ENCODE measurements around the gene KLHDC3. TPM values are rescaled to one million over a fixed set of nuclear protein-coding genes. Genes with fewer than 3 reads are reported as not detected.

Gene KLHDC3
- total RNA-seq = 10 to 100 TPM; 64.6 to 68.7 TPM

GRCh38 chr6:43013843-43014433 lies at the start of gene KLHDC3, which contains the start of gene MEA1:
KLHDC3 (plus strand) TSS chr6:43014249; CDS start chr6:43017193, 2,944 bp downstream.
MEA1 (minus strand) TSS chr6:43013946; CDS start chr6:43013813, 133 bp downstream.
- Mint-ChIP-seq H3K27me3 (no peaks in the 10 kb centered on the region), H3K4me3 (peak within 1 kb of the TSS; percentile 93), H3K27ac (peak within 1 kb of the TSS; percentile 82), H3K36me3 (ENCODE audit: low read depth) (peaks cover 65% of the 10 kb centered on the region), H3K9me3 (no peaks in the 10 kb centered on the region), H3K4me1 (peaks cover 62% of the 10 kb centered on the region)
- CTCF ChIA-PET = interaction anchor here (0.7 to 2.0 kb wide), 12 partner anchors 9 to 160 kb away, joined by 3 to 9 read pairs (median 4); partner anchors contain the start of genes CNPY3, CUL7, PEX6 and PPP2R5D
- peak; percentile 100 for DNase-seq
- POLR2A ChIA-PET = interaction anchor here (0.6 to 4.2 kb wide), 17 partner anchors 8 to 243 kb away, joined by 3 to 40 read pairs (median 4); partner anchors contain the start of genes CNPY3, CUL7, KLC4 and MRPL2

GRCh38 chr6:42966571-42966970 lies 47.5 kb upstream of the KLHDC3 start:
- DNase-seq = no peak
- ChIA-PET POLR2A (interaction anchor here (2.0 to 2.1 kb wide), 2 partner anchors 8 to 13 kb away, joined by 4 to 10 read pairs; partner anchors contain the start of gene PEX6), CTCF (interaction anchor here (1.6 kb wide), 1 partner anchor 47 kb away, joined by 4 read pairs; the partner anchor contains the start of genes KLHDC3 and MEA1)
- Mint-ChIP-seq H3K9me3 (no peaks in the 10 kb centered on the region), H3K4me3 (no peak overlapping the region), H3K27ac (no peak overlapping the region), H3K36me3 (ENCODE audit: low read depth) (peaks cover 16% of the 10 kb centered on the region), H3K27me3 (no peaks in the 10 kb centered on the region), H3K4me1 (peaks cover 3% of the 10 kb centered on the region)

GRCh38 chr6:42967228-42967627 lies 46.8 kb upstream of the KLHDC3 start:
- POLR2A ChIA-PET = interaction anchor here (2.0 kb wide), 1 partner anchor 12 kb away, joined by 10 read pairs; the partner anchor contains the start of gene PEX6
- H3K4me3 Mint-ChIP-seq = no peak overlapping the region
- no peaks in the 10 kb centered on the region for H3K27me3 Mint-ChIP-seq
- H3K36me3 Mint-ChIP-seq (ENCODE audit: low read depth) = peaks cover 11% of the 10 kb centered on the region
- no peak for DNase-seq
- no peak overlapping the region for H3K27ac Mint-ChIP-seq
- CTCF ChIA-PET = interaction anchor here (1.0 to 1.6 kb wide), 2 partner anchors 47 to 54 kb away, joined by 3 to 4 read pairs; partner anchors contain the start of genes KLHDC3, MEA1 and RRP36
- H3K9me3 Mint-ChIP-seq = no peaks in the 10 kb centered on the region
- peaks cover 4% of the 10 kb centered on the region for H3K4me1 Mint-ChIP-seq

- Mint-ChIP-seq H3K27ac (no peak overlapping the region), H3K36me3 (ENCODE audit: low read depth) (peaks cover 7% of the 10 kb centered on the region)
- POLR2A ChIA-PET = interaction anchor here (2.0 kb wide), 1 partner anchor 11 kb away, joined by 10 read pairs; the partner anchor contains the start of gene PEX6
Measured at GRCh38 chr6:42968126-42968701, 45.8 kb upstream of the KLHDC3 start.

DNA sequence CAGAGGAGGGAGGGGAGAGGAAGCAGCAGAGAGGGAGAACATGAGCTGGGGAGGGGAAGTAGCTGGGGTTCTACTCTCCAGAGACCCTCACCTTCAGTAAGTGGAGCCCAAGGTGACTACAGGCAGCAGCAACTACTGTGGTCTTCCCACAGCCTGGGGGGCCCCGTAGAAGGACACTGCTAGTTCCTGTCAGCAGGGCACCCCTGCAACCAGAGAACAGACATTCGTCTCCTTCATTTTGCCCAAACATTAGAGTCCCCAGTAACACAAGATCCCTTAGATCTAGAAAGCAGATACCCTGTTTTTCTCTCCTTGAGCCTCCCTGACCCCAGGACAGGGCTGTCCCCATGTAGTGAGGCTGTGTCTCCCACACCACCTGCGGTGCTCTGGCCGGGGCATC lies 45.3 kb upstream of the KLHDC3 start:
- Mint-ChIP-seq H3K36me3 (ENCODE audit: low read depth) (peaks cover 8% of the 10 kb centered on the region), H3K4me3 (no peak overlapping the region), H3K27ac (no peak overlapping the region), H3K9me3 (no peaks in the 10 kb centered on the region), H3K4me1 (peaks cover 4% of the 10 kb centered on the region), H3K27me3 (no peaks in the 10 kb centered on the region)
- ChIA-PET CTCF (no interaction called here), POLR2A (no interaction called here)
- DNase-seq = no peak

More at GRCh38 chr6:42968126-42968701, 45.8 kb upstream of the KLHDC3 start:
- H3K9me3 Mint-ChIP-seq = no peaks in the 10 kb centered on the region
- CTCF ChIA-PET = no interaction called here
- DNase-seq = no peak
- H3K4me1 Mint-ChIP-seq = peaks cover 4% of the 10 kb centered on the region
- H3K27me3 Mint-ChIP-seq = no peaks in the 10 kb centered on the region
- H3K4me3 Mint-ChIP-seq = no peak overlapping the region

DNA sequence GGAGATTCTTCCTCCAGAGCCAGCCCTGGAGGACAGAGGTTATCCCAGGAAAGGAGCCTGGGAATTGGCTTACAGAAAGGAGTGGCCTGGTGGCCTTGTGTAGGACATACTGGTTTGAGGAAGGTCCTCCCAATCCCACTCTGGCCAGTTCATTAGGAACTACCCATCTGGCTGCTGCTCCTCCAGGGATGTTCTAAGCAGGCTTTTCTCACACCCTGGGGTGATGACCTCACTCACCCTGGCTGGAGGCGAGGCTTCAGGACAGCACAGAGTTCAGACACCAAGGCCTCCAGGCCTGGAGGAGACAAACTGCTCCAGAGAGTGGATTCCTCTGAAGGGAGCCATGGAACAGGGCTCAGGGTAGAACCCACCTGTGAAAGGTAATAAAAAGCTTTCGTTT lies 44.6 kb upstream of the KLHDC3 start:
- Mint-ChIP-seq H3K27ac (no peak overlapping the region), H3K4me1 (peaks cover 6% of the 10 kb centered on the region), H3K36me3 (ENCODE audit: low read depth) (peaks cover 11% of the 10 kb centered on the region), H3K27me3 (no peaks in the 10 kb centered on the region), H3K4me3 (no peak overlapping the region), H3K9me3 (no peaks in the 10 kb centered on the region)
- CTCF ChIA-PET = interaction anchor here (0.7 kb wide), 1 partner anchor 9 kb away, joined by 3 read pairs; the partner anchor contains the start of gene PEX6
- POLR2A ChIA-PET = no interaction called here
- DNase-seq = no peak

DNA sequence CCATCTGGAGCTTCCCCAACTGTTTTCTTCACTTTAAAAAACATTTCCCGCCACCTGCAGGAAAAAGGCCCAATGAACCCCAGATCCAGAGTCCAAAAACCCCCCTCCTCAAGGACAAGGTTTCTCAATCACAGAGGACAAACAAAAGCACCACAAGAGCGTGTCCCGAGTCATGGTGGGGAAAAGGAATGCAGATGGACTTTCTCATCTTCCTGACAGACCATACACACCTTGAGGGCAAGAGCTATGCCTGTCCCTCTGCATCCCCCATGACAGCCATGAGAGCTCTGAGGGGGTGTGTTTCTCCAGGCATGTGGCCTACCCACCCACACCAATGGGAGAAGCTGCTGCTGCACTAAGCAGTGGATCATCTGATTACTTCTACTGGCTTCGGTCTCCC lies 44.1 kb upstream of the KLHDC3 start:
- H3K27me3 Mint-ChIP-seq = no peaks in the 10 kb centered on the region
- H3K4me3 Mint-ChIP-seq = no peak overlapping the region
- H3K4me1 Mint-ChIP-seq = peaks cover 7% of the 10 kb centered on the region
- DNase-seq = no peak
- no peak overlapping the region for H3K27ac Mint-ChIP-seq
- ChIA-PET CTCF (interaction anchor here (0.7 to 1.0 kb wide), 2 partner anchors 9 to 26 kb away, joined by 3 read pairs; partner anchors contain the start of gene PEX6), POLR2A (no interaction called here)
- H3K9me3 Mint-ChIP-seq = no peaks in the 10 kb centered on the region
- H3K36me3 Mint-ChIP-seq (ENCODE audit: low read depth) = peaks cover 11% of the 10 kb centered on the region

GRCh38 chr6:42970871-42971612 lies 43.0 kb upstream of the KLHDC3 start:
- POLR2A ChIA-PET = interaction anchor here (1.2 to 1.7 kb wide), 3 partner anchors 8 to 13 kb away, joined by 3 to 6 read pairs (median 4); partner anchors contain the start of genes GNMT and PEX6
- DNase-seq = no peak
- Mint-ChIP-seq H3K36me3 (ENCODE audit: low read depth) (peaks cover 8% of the 10 kb centered on the region), H3K4me1 (peaks cover 13% of the 10 kb centered on the region), H3K27ac (no peak overlapping the region), H3K9me3 (no peaks in the 10 kb centered on the region), H3K27me3 (no peaks in the 10 kb centered on the region), H3K4me3 (no peak overlapping the region)
- CTCF ChIA-PET = interaction anchor here (1.0 to 1.3 kb wide), 3 partner anchors 25 to 173 kb away, joined by 3 read pairs; partner anchors contain the start of genes KLHDC3 and MEA1

DNA sequence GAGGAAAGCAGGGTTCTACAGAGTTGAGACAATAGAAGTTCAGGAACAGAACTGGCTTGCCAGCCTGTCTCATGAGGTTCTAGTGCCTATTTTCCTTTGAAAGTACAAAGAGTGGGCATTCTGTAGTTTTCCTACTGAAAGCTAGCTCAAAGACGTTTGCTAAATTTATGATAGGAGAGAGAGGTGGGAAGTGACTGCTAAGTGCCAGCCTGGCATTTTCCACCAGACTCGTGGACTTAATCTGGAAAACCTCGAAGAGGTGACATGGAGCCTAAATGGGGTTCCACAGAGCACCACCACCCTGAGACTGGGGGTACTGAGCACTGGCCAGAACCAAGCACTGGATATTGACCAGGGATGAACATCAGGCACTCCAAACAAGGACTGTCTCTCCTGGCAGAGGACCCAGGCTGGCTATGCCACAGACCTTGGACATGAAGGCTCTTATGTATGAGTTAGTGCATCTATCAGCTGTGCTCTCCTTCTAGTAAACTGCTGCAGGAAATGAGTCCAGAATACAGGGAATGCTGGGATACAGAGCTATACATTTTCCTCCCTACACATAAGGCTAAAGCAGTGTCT lies 42.2 kb upstream of the KLHDC3 start:
- H3K36me3 Mint-ChIP-seq (ENCODE audit: low read depth) = peaks cover 12% of the 10 kb centered on the region
- H3K27me3 Mint-ChIP-seq = no peaks in the 10 kb centered on the region
- ChIA-PET POLR2A (interaction anchor here (1.7 kb wide), 2 partner anchors 7 to 11 kb away, joined by 4 to 6 read pairs; partner anchors contain the start of genes GNMT and PEX6), CTCF (interaction anchor here (1.3 kb wide), 1 partner anchor 172 kb away, joined by 3 read pairs; no protein-coding TSS in a partner anchor)
- no peaks in the 10 kb centered on the region for H3K9me3 Mint-ChIP-seq
- no peak overlapping the region for H3K4me3 Mint-ChIP-seq
- peaks cover 20% of the 10 kb centered on the region for H3K4me1 Mint-ChIP-seq
- no peak for DNase-seq
- H3K27ac Mint-ChIP-seq = peak overlapping the region; percentile 52

DNA sequence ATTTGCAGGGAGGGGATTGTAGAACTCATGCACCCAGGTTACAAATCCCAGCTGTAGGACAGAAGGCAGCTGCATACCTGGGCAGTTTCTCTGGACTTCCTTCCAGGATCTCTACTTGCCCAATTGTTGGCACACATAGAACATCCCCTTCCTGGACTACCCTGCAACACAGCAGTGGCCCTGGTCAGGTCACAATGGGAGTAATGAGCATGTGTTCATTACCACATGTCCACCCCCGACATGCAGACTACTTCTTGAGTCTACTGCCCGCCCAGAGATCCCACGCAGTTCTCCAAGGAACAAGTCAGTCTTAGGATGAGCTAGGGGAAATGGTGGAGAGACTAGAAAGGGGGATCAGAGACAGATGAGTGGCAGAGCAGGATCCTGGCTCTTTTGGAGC lies 40.1 kb upstream of the KLHDC3 start:
- Mint-ChIP-seq H3K27me3 (no peaks in the 10 kb centered on the region), H3K4me1 (peaks cover 29% of the 10 kb centered on the region), H3K36me3 (ENCODE audit: low read depth) (peaks cover 22% of the 10 kb centered on the region), H3K27ac (no peak overlapping the region), H3K4me3 (no peak overlapping the region), H3K9me3 (no peaks in the 10 kb centered on the region)
- POLR2A ChIA-PET = interaction anchor here (2.0 to 3.2 kb wide), 2 partner anchors 10 to 45 kb away, joined by 5 to 14 read pairs; partner anchors contain the start of genes CNPY3 and PPP2R5D
- DNase-seq = no peak
- CTCF ChIA-PET = no interaction called here

GRCh38 chr6:42974919-42975505 lies 39.0 kb upstream of the KLHDC3 start:
- ChIA-PET POLR2A (interaction anchor here (1.0 to 3.2 kb wide), 5 partner anchors 9 to 79 kb away, joined by 3 to 14 read pairs (median 4); partner anchors contain the start of genes CNPY3, CUL7 and PPP2R5D), CTCF (interaction anchor here (0.6 to 1.1 kb wide), 3 partner anchors 9 to 169 kb away, joined by 3 to 5 read pairs (median 4); partner anchors contain the start of gene PPP2R5D)
- Mint-ChIP-seq H3K4me3 (no peak overlapping the region), H3K27me3 (no peaks in the 10 kb centered on the region), H3K36me3 (ENCODE audit: low read depth) (peaks cover 22% of the 10 kb centered on the region), H3K4me1 (peaks cover 40% of the 10 kb centered on the region), H3K9me3 (no peaks in the 10 kb centered on the region), H3K27ac (no peak overlapping the region)
- DNase-seq = no peak

All from activated CD4-positive, alpha-beta memory T cell treated with anti-CD3 and anti-CD28 coated beads, Interleukin-2, amount 10 ng/mL, durations not matched to agents 7 days and 5 days (primary cell).